Endothelial cell of umbilical vein (primary cell): ENCODE measurements around the gene BIRC6. TPM values are rescaled to one million over a fixed set of nuclear protein-coding genes. Genes with fewer than 3 reads are reported as not detected.

ENCODE experiments used
- BruUV-seq: library from RNA; stranded (reverse); fragments of 400-500 nt; replicated peaks from 2 replicates; lab custom pipeline; 2021; lab: Mats Ljungman, UMichigan
- CTCF ChIA-PET: fragments of 300-600, 350-600 bp; sonication (Branson Sonifier 250); formaldehyde crosslinking; loops from one replicate; lab custom pipeline; 2021; ENCODE audit warnings: antibody characterized with exemption, inconsistent platforms; lab: Charles Lee
- POLR2A ChIA-PET: fragments of 300-600, 350-600 bp; sonication (Branson Sonifier 250); formaldehyde crosslinking; loops from one replicate; lab custom pipeline; 2021; ENCODE audit warnings: antibody characterized with exemption, inconsistent platforms; lab: Charles Lee
- DNase-seq: peaks from one replicate; pipeline ENCODE4 v3.0.0-alpha.2; 2011; ENCODE audit warnings: low read depth, low spot score
- FAIRE-seq: peaks from 2 replicates; lab custom pipeline; 2011; peaks lifted over from hg19 to GRCh38; lab: Jason Lieb, UNC
- H2AFZ ChIP-seq: 2 replicates; pipeline ENCODE4 v1.6.0; 2012; ENCODE audit warnings: low read depth, low read length, control low read depth, inconsistent platforms
- H3K27ac ChIP-seq: 2 replicates; pipeline ENCODE4 v1.5.1; 2011; ENCODE audit warnings: low read depth, mild to moderate bottlenecking, control low read depth, low read length, moderate library complexity; ENCODE audit not compliant: insufficient read depth
- H3K27me3 ChIP-seq, 2 experiments: 2 replicates each; pipeline versions ENCODE4 v1.6.0 to v1.6.1; 2011; ENCODE audit warnings: low read length in 2 of 2, mixed read lengths in 1 of 2; ENCODE audit not compliant: control insufficient read depth in 2 of 2, insufficient read depth in 2 of 2
- H3K36me3 ChIP-seq, 2 experiments: 2 replicates in 1 of 2; 3 replicates in 1 of 2; pipeline ENCODE4 v1.5.1; 2011; ENCODE audit warnings: low read length in 2 of 2, mild to moderate bottlenecking in 1 of 2, moderate library complexity in 1 of 2; ENCODE audit not compliant: control insufficient read depth in 2 of 2, insufficient read depth in 2 of 2; ENCODE audit errors: extremely low read depth in 1 of 2
- H3K4me1 ChIP-seq: 3 replicates; pipeline ENCODE4 v1.5.1; 2011; ENCODE audit warnings: mild to moderate bottlenecking, low read length; ENCODE audit not compliant: control insufficient read depth, insufficient read depth; ENCODE audit errors: extremely low read depth
- H3K4me2 ChIP-seq: 2 replicates; pipeline ENCODE4 v1.6.1; 2011; ENCODE audit warnings: low read length, control low read depth, mixed read lengths; ENCODE audit not compliant: insufficient read depth
- H3K4me3 ChIP-seq, 3 experiments: fragments of 200-600 bp in 1 of 3; sonication (generic), shearing (Covaris generic) in 1 of 3; replicated peaks in 1 of 3; 2 replicates each; pipeline ENCODE4 v1.5.1; 2011 to 2016; ENCODE audit warnings: control low read depth in 3 of 3, low read length in 3 of 3, mild to moderate bottlenecking in 2 of 3, inconsistent platforms in 1 of 3, low read depth in 1 of 3, moderate library complexity in 1 of 3; ENCODE audit not compliant: insufficient read depth in 1 of 3
- H3K79me2 ChIP-seq: 2 replicates; pipeline ENCODE4 v1.6.0; 2012; ENCODE audit warnings: low read length, inconsistent platforms; ENCODE audit not compliant: control insufficient read depth, insufficient read depth
- H3K9ac ChIP-seq: replicated peaks from 2 replicates; pipeline ENCODE3; 2011; ENCODE audit warnings: low read length, control low read depth; ENCODE audit not compliant: insufficient read depth; ENCODE audit errors: extremely low read depth
- H3K9me1 ChIP-seq: replicated peaks from 3 replicates; pipeline ENCODE4 v1.6.0; 2011; ENCODE audit warnings: mild to moderate bottlenecking, low read length; ENCODE audit not compliant: control insufficient read depth, insufficient read depth; ENCODE audit errors: extremely low read depth
- H3K9me3 ChIP-seq: replicated peaks from 2 replicates; pipeline ENCODE4 v1.5.1; 2012; ENCODE audit warnings: low read length, inconsistent platforms; ENCODE audit not compliant: control insufficient read depth, insufficient read depth
- H4K20me1 ChIP-seq: replicated peaks from 2 replicates; pipeline ENCODE3; 2011; ENCODE audit warnings: mild to moderate bottlenecking, low read length; ENCODE audit not compliant: control insufficient read depth, insufficient read depth; ENCODE audit errors: extremely low read depth
- CTCF ChIP-seq, 2 donors: IDR thresholded peaks; 1 replicate in 1 of 2; 2 replicates in 1 of 2; pipeline ENCODE4 v1.5.1; 2011; ENCODE audit warnings: low read length in 2 of 2, mild to moderate bottlenecking in 2 of 2, moderate library complexity in 2 of 2, control low read depth in 1 of 2, inconsistent platforms in 1 of 2, low read depth in 1 of 2; ENCODE audit not compliant: insufficient read depth in 1 of 2; ENCODE audit errors: extremely low read depth in 1 of 2
- EZH2 ChIP-seq: IDR thresholded peaks from 2 replicates; pipeline ENCODE4 v1.6.1; 2012; ENCODE audit warnings: borderline replicate concordance, low read depth, mild to moderate bottlenecking, moderate library complexity, low read length, inconsistent platforms; ENCODE audit not compliant: severe bottlenecking
- FOS ChIP-seq: IDR thresholded peaks from 2 replicates; pipeline ENCODE4 v1.6.1; 2011; ENCODE audit warnings: mild to moderate bottlenecking, low read length, moderate library complexity, borderline replicate concordance; ENCODE audit not compliant: insufficient read depth
- GATA2 ChIP-seq: IDR thresholded peaks from 2 replicates; pipeline ENCODE4 v1.7.0; 2011; ENCODE audit warnings: low read depth, mild to moderate bottlenecking, moderate library complexity, mixed read lengths, low read length; ENCODE audit not compliant: insufficient read length, insufficient read depth
- JUN ChIP-seq: IDR thresholded peaks from 2 replicates; pipeline ENCODE4 v1.6.1; 2011; ENCODE audit warnings: borderline replicate concordance, low read depth; ENCODE audit not compliant: insufficient read length, insufficient read depth
- MAX ChIP-seq: IDR thresholded peaks from 2 replicates; pipeline ENCODE4 v1.6.1; 2011; ENCODE audit not compliant: insufficient read depth, insufficient read length
- MYC ChIP-seq: IDR thresholded peaks from one replicate; pipeline ENCODE4 v1.6.1; 2011; ENCODE audit warnings: mild to moderate bottlenecking, low read depth, low read length
- POLR2A ChIP-seq: IDR thresholded peaks from 2 replicates; pipeline ENCODE4 v1.6.1; 2012; ENCODE audit warnings: low read depth, mild to moderate bottlenecking, control low read depth, low read length
- POLR2AphosphoS5 ChIP-seq: IDR thresholded peaks from 2 replicates; pipeline ENCODE4 v1.6.1; 2012; ENCODE audit warnings: low read depth, mild to moderate bottlenecking, control low read depth, low read length, moderate library complexity; ENCODE audit not compliant: insufficient read depth
- dilution Hi-C: fragments of 300-500 bp; cut with MboI; formaldehyde crosslinking; loops from one replicate; pipeline ENCODE4 v1.15.0; 2019; ENCODE audit warnings: low sequenced_read_pairs; ENCODE audit not compliant: extremely low pct_ligation_motif_present
- intact Hi-C: fragments of 100-400 bp; cut with micrococcal nuclease; formaldehyde crosslinking; loops from one replicate; pipeline ENCODE4 v1.10.0; 2022
- polyA plus RNA-seq, 4 experiments: library from polyadenylated mRNA; depleted of rRNA in 3 of 4; stranded (reverse) in 3 of 4; unstranded in 1 of 4; fragments of >200 nt; gene quantifications; 2 replicates each; pipeline versions ENCODE4 v1.2.1 to v1.2.3, GENCODE V29; 2011 to 2012; ENCODE audit warnings: missing spikeins in 1 of 4
- total RNA-seq: library from RNA; stranded (reverse); gene quantifications from 2 replicates; pipeline ENCODE4 v1.2.3, GENCODE V29; 2021

BIRC6 gene
- total and polyA plus RNA-seq, 2 donors (not counting 3 experiments of a cell fraction or from before 2014, with no cell fraction given): 34.2 to 83.1 TPM

- Histone ChIP-seq H3K9ac (peak overlapping the region; percentile 16), H3K4me3 (no peak overlapping the region), H3K4me2 (peak overlapping the region; percentile 78), H3K9me3 (no peaks in the 10 kb centered on the region), H3K79me2 (peaks cover 1% of the 10 kb centered on the region), H3K4me1 (peaks cover 32% of the 10 kb centered on the region), H3K36me3 (peaks cover 2 to 9% of the 10 kb centered on the region in 2 experiments), H4K20me1 (no peaks in the 10 kb centered on the region), H3K9me1 (no peaks in the 10 kb centered on the region), H3K27ac (peak overlapping the region; percentile 53), H3K27me3 (no peaks in the 10 kb centered on the region), H2AFZ (no peak overlapping the region)
- dilution Hi-C loops (no loop called here), intact Hi-C loops (no loop called here)
- ChIA-PET CTCF (interaction anchor here (0.6 to 1.0 kb wide), 3 partner anchors 14 to 890 kb away, joined by 3 read pairs; no protein-coding TSS in a partner anchor), POLR2A (no interaction called here)
- DNase-seq: peak; percentile 87
- TF ChIP-seq JUN: peak; percentile 3
- TF ChIP-seq POLR2A: no peak
- TF ChIP-seq POLR2AphosphoS5: peak; percentile 37
- TF ChIP-seq FOS: peak; percentile 39
- peak; percentile 84 for FAIRE-seq
- no TSS peak for BruUV-seq
Measured at GRCh38 chr2:32489061-32489460, 132.2 kb downstream of the BIRC6 start.

GRCh38 chr2:32491346-32491745 lies 134.5 kb downstream of the BIRC6 start:
- Histone ChIP-seq H3K27me3 (no peaks in the 10 kb centered on the region), H3K4me1 (peaks cover 19% of the 10 kb centered on the region), H2AFZ (no peak overlapping the region), H3K36me3 (peaks cover 2 to 10% of the 10 kb centered on the region in 2 experiments), H4K20me1 (no peaks in the 10 kb centered on the region), H3K9me3 (no peaks in the 10 kb centered on the region), H3K79me2 (peaks cover 1% of the 10 kb centered on the region), H3K9ac (no peak overlapping the region), H3K4me3 (no peak overlapping the region), H3K27ac (no peak overlapping the region), H3K9me1 (no peaks in the 10 kb centered on the region), H3K4me2 (no peak overlapping the region)
- dilution Hi-C loops: no loop called here
- ChIA-PET POLR2A (no interaction called here), CTCF (interaction anchor here (1.1 to 1.8 kb wide), 2 partner anchors 10 to 13 kb away, joined by 3 to 4 read pairs; no protein-coding TSS in a partner anchor)
- FAIRE-seq (no peak), DNase-seq (no peak)
- BruUV-seq: no TSS peak
- intact Hi-C loops: no loop called here
- TF ChIP-seq GATA2 (no peak), EZH2 (no peak), POLR2AphosphoS5 (no peak), POLR2A (no peak), MAX (no peak), CTCF (IDR thresholded peaks at IDR 0.05; ENCODE audit: extremely low read depth in 1 of 2, insufficient read depth in 1 of 2, low read depth in 1 of 2, low read length in 2 of 2) (no peak), MYC (no peak)
